H1 (cell line): ENCODE results near the gene MYOM3. TPM values are rescaled to one million over a fixed set of nuclear protein-coding genes. Genes with fewer than 3 reads are reported as not detected.

Source experiments
- CBX5 ChIP-seq: fragments of 300-800, 300-1000 bp; sonication (generic); IDR thresholded peaks from 2 replicates; pipeline ENCODE4 v1.7.1; 2016; ENCODE audit warnings: antibody characterized with exemption, low read length, low read depth
- RNF2 ChIP-seq: fragments of 200-900, 300-1000 bp; sonication (generic); IDR thresholded peaks from 2 replicates; pipeline ENCODE4 v1.7.1; 2016; ENCODE audit warnings: borderline replicate concordance, low read depth, mild to moderate bottlenecking, antibody characterized with exemption, low read length; ENCODE audit not compliant: poor library complexity, severe bottlenecking; ENCODE audit errors: missing control alignments
- RXRA ChIP-seq: IDR thresholded peaks from 2 replicates; pipeline ENCODE4 v1.6.1; 2011; ENCODE audit warnings: low read depth, mild to moderate bottlenecking, low read length, moderate library complexity; ENCODE audit not compliant: insufficient read depth
- polyA plus RNA-seq, 7 experiments: library from polyadenylated mRNA; depleted of rRNA in 3 of 7; stranded (reverse) in 5 of 7; unstranded in 2 of 7; fragments of >200 nt in 5 of 7; fragments of 200-250 nt in 2 of 7; gene quantifications; 1 replicate in 5 of 7; 2 replicates in 1 of 7; 4 replicates in 1 of 7; pipeline versions ENCODE4 v1.2.1 to v1.2.3, GENCODE V29; 2011 to 2013; ENCODE audit warnings: missing spikeins in 2 of 7, mixed read lengths in 2 of 7
- total RNA-seq: library from RNA; stranded (reverse); fragmentation: NEBNext Ultra II Directional; extraction: Animal tissue kit (Norgen Biotek cat#: 25700); gene quantifications from 2 replicates; pipeline ENCODE4 v1.2.1, GENCODE V29; 2021

Gene MYOM3
- total and polyA plus RNA-seq, 2 of the 8 experiments (the other 6 are each of a cell fraction or from before 2014, with no cell fraction given) = 0.08 to 0.09 TPM

DNA sequence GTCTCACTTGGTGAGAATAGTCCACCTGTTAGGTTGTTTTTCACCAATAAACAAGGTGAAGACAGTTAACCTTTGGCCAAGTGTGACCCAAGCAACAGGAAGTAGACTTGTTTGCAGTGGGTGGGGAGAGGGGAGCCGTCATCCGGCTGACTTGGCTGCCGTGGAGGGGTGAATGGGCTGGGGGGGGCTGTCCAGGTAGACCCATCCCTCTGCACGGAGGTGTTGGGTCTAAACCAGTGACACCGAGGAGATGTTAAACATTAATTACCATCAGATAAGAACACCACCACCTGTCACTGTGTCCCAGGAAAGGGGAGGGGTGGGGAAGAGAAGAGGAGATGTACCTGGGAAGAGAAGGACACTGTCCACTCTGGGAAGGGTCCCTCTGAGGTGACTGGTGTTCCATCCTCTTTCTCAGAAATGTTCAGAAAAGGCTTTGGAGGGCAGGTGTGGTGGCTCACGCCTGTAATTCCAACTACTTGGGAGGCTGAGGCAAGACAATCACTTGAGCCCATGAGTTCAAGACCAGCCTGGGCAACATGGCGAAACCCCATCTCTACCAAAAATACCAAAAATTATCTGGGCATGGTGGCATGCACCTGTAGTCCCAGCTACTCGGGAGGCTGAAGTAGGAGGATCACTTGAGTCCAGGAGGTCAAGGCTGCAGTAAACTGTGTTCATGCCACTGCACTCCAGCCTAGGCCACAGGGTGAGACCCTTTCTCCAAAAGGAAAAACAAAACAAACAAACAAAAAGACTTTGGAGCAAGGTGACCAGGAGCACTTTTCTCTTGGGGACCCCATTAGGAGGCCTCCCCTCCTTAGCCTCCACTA lies 6.7 kb upstream of the MYOM3 start (continued):
- TF ChIP-seq CBX5 (no peak), RXRA (no peak), RNF2 (no peak)
